IPS-15b (cell line): Measurements from ENCODE around the gene ZSWIM5.
"Not testable (repeated sequence)": the region's sequence is repeated elsewhere in the genome, so short reads cannot be mapped to it uniquely, and the experiment has no call there.

Experiments used
- H3K27me3 ChIP-seq: one replicate; pipeline ENCODE4 v1.6.1; 2013; ENCODE audit warnings: low read length; ENCODE audit not compliant: control insufficient read depth, insufficient read depth
- H3K36me3 ChIP-seq: one replicate; pipeline ENCODE4 v1.6.1; 2013; ENCODE audit warnings: low read length; ENCODE audit not compliant: control insufficient read depth, insufficient read depth
- H3K4me1 ChIP-seq: one replicate; pipeline ENCODE4 v1.6.1; 2013; ENCODE audit warnings: mild to moderate bottlenecking, low read length; ENCODE audit not compliant: control insufficient read depth, insufficient read depth
- H3K4me3 ChIP-seq: one replicate; pipeline ENCODE4 v1.5.1; 2013; ENCODE audit warnings: low read depth, low read length
- H3K9ac ChIP-seq: one replicate; pipeline ENCODE4 v1.6.1; 2013; ENCODE audit warnings: low read depth, mild to moderate bottlenecking, low read length
- H3K9me3 ChIP-seq: one replicate; pipeline ENCODE4 v1.6.1; 2013; ENCODE audit warnings: mild to moderate bottlenecking, low read length; ENCODE audit not compliant: control insufficient read depth, insufficient read depth

ZSWIM5 gene

DNA sequence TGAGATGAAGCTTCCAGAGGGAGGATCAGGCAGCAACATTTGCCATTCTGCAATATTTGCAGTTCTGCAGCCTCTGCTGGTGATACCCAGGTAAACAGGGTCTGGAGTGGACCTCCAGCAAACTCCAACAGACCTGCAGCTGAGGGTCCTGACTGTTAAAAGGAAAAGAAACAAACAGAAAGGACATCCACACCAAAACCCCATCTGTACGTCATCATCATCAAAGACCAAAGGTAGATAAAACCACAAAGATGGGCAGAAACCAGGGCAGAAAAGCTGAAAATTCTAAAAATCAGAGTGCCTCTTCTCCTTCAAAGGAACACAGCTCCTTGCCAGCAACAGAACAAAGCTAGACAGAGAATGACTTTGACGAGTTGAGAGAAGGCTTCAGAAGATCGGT, 43.3 kb downstream of the ZSWIM5 start:
- H3K9ac ChIP-seq, H3K4me1 ChIP-seq, H3K36me3 ChIP-seq: not testable (repeated sequence)

DNA sequence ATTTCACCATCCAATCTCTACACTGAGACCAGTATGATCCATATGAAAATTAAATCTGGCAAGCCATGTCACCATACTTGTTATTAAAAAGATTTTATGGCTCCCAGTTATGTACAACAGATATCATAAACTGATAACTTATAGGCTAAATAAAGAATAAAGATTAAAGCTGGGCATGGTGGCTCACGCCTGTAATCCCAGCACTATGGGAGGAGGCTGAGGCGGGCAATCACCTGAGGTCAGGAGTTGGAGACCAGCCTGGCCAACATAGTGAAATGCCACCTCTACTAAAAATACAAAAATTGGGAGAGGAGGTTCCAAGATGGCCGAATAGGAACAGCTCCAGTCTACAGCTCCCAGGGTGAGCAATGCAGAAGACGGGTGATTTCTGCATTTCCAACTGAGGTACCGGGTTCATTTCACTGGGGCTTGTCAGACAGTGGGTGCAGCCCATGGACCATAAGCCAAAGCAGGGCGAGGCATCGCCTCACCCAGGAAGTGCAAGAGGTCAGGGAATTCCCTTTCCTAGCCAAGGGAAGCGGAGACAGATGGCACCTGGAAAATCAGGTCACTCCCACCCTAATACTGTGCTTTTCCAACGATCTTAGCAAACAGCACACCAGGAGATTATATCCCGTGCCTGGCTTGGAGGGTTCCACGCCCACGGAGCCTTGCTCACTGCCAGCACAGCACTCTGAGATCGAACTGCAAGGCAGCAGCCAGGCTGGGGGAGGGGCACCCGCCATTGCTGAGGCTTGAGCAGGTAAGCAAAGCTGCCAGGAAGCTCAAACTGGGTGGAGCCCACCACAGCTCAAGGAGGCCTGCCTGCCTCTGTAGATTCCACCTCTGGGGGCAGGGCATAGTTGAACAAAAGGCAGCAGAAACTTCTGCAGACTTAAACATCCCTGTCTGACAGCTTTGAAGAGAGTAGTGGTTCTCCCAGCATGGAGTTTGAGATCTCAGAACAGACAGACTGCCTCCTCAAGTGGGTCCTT, 44.1 kb downstream of the ZSWIM5 start:
- not testable (repeated sequence) for H3K36me3 ChIP-seq, H3K9me3 ChIP-seq, H3K27me3 ChIP-seq, H3K4me3 ChIP-seq, H3K9ac ChIP-seq, H3K4me1 ChIP-seq

More for the DNA sequence above, 43.3 kb downstream of the ZSWIM5 start:
- not testable (repeated sequence) for H3K4me3 ChIP-seq, H3K27me3 ChIP-seq, H3K9me3 ChIP-seq

DNA sequence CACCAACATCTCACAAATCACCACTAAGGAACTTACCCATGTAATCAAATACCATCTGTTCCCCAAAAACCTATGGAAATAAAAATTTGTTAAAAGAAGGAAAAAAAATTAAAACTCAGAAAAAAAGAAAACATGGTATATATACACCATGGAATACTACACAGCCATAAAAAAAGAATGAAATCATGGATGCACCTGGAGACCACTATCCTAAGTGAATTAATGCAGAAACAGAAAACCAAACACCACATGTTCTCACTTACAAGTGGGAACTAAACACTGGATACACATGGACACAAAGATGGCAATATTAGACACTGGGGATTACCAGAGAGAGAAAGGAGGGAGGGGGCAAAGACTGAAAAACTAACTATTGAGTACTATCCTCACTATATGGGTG, 50.4 kb downstream of the ZSWIM5 start:
- H3K9me3 ChIP-seq, result no peaks in the 10 kb centered on the region
- H3K4me1 ChIP-seq, result no peaks in the 10 kb centered on the region
- no peaks in the 10 kb centered on the region for H3K27me3 ChIP-seq
- no peaks in the 10 kb centered on the region for H3K36me3 ChIP-seq
- no peak overlapping the region for H3K9ac ChIP-seq
- no peak overlapping the region for H3K4me3 ChIP-seq

DNA sequence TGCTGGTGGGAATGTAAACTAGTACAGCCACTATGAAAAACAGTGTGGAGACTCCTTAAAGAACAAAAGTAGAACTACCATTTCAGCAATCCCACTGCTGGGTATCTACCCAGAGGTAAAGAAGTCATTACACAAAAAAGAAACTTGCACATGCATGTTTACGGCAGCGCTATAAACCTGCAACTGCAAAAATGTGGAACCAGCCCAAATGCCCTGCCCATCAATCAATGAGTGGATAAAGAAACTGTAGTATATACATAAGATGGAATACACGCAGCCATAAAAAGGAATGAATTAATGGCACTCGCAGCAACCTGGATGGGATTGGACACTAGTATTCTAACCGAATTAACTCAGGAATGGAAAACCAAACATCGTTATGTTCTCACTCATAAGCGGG, 51.0 kb downstream of the ZSWIM5 start:
- Histone ChIP-seq H3K4me1 (no peaks in the 10 kb centered on the region), H3K27me3 (no peaks in the 10 kb centered on the region), H3K36me3 (no peaks in the 10 kb centered on the region), H3K9ac (no peak overlapping the region), H3K4me3 (no peak overlapping the region), H3K9me3 (no peaks in the 10 kb centered on the region)

DNA sequence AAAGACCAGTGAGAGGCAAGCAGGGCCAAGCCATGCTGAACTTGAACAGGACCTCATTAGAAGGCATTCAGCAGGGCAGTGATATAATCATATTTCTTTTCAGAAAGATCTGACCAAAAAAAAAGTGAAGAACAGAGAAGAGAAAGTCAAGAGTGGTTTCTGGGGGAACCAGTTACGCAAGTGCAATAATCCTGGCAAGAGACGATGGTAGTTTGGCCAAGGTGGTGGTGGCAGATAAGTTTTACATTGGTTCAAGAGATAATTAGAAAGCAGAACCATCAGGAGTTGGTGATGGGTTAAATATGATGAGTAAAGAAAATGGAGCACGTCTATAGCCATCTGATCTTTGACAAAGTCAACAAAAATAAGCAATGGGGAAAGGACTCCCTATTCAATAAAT, 54.3 kb downstream of the ZSWIM5 start:
- H3K9me3 ChIP-seq, result no peaks in the 10 kb centered on the region
- no peaks in the 10 kb centered on the region for H3K27me3 ChIP-seq
- no peaks in the 10 kb centered on the region for H3K4me1 ChIP-seq
- H3K4me3 ChIP-seq, result no peak overlapping the region
- H3K9ac ChIP-seq, result no peak overlapping the region
- H3K36me3 ChIP-seq, result no peaks in the 10 kb centered on the region

DNA sequence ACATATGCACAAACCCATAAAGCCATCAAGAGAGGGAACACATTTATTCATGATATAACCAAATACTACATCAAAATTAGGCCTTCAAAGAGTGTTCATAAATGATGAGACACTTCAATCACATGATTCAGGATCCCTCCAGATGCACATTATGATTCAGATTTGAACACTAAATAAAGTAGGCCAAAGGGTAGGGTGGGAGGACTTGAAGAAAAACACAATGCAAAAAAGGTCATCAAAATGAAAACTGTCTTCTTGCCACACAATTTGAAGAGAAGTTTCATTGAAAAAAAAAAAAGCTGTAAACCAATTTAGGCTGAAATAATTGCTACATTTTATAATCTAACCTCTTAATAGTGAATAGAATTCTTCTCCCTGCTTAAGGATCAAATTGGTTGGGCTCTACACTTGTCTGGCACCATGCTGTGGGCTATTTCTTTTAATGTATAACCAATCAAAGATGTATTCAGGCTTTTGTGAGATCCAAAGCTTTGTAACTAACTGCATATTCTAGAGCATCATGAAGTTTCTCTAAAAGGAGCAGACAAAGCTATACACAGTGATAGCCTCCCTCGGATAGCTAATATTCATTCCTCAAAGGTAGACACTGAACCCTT, 58.1 kb downstream of the ZSWIM5 start:
- H3K4me3 ChIP-seq, result no peak overlapping the region
- no peaks in the 10 kb centered on the region for H3K4me1 ChIP-seq
- no peaks in the 10 kb centered on the region for H3K9me3 ChIP-seq
- no peaks in the 10 kb centered on the region for H3K36me3 ChIP-seq
- no peaks in the 10 kb centered on the region for H3K27me3 ChIP-seq
- H3K9ac ChIP-seq, result no peak overlapping the region

DNA sequence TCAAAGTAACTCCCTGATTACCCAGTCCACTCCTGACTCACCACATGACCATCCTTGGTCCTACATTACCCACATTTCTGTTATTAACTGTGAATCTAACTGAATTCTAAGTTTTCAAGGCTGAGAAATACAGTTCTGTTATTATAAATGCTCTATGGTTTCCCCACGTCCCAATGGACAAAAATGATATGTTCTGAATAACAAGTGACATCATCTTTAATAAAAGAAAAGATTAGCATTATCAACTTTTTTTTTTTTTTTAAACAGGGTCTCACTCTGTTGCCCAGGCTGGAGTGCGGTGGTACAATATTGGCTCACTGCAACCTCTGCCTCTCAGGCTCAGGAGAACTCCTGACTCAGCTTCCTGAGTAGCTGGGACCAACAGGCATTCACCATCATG, 59.6 kb downstream of the ZSWIM5 start:
- no peaks in the 10 kb centered on the region for H3K4me1 ChIP-seq
- no peaks in the 10 kb centered on the region for H3K27me3 ChIP-seq
- no peaks in the 10 kb centered on the region for H3K9me3 ChIP-seq
- no peaks in the 10 kb centered on the region for H3K36me3 ChIP-seq
- no peak overlapping the region for H3K9ac ChIP-seq
- no peak overlapping the region for H3K4me3 ChIP-seq

DNA sequence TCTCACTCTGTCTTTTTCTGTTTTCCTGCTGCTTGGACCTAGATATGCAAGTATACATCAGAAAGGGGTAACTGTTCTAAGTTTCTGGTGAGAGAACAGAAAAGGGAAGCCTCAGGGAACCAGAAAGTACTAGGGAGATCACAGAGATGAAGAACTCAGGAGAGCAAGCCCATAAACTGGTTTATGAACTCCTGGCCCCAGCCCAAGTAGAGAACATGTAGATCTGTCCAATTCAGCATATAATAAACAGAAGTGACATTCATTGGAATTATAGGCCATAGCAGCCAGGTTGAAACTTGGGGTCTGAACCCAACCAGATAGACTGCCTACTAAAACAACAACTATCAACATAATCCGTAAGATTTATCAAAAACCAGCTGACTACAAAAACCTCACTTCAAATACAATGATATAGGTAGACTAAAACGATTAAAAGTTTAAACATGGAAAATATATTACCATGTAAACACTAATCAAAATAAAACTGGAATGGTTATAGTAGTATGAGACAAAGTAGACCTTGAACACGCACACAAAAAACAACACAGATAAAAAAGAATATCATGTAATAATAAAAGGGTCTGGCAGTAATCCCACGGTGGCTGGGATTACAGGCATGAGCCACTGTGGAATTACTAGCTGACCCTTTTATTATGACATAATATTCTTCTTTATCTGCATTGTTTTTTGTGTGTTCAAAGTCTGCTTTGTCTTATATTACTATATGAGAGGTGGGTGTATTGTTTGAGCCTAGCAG, 65.0 kb downstream of the ZSWIM5 start:
- H3K4me3 ChIP-seq, result no peak overlapping the region
- no peaks in the 10 kb centered on the region for H3K27me3 ChIP-seq
- H3K9me3 ChIP-seq, result no peaks in the 10 kb centered on the region
- no peaks in the 10 kb centered on the region for H3K36me3 ChIP-seq
- H3K9ac ChIP-seq, result no peak overlapping the region
- H3K4me1 ChIP-seq, result no peaks in the 10 kb centered on the region

DNA sequence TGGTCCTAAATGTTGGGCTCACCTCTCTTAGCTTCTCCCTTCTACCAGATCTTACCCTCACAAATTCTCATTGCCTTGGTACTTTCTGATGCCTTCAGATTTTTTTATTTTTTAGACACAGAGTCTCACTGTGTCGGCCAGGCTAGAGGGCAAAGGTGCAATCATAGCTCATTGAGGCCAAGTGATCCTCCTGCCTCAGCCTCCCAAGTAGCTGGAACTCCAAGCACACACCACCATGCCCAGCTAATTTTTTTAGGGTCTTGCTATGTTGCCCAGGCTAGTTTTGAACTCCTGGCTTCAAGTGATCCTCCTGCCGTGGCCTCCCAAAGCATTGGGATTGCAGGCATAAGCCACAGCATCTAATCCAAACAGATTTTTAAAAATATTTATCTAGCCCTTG, 69.4 kb downstream of the ZSWIM5 start:
- H3K27me3 ChIP-seq, result no peaks in the 10 kb centered on the region
- H3K4me3 ChIP-seq, result no peak overlapping the region
- no peaks in the 10 kb centered on the region for H3K4me1 ChIP-seq
- no peaks in the 10 kb centered on the region for H3K36me3 ChIP-seq
- no peak overlapping the region for H3K9ac ChIP-seq
- no peaks in the 10 kb centered on the region for H3K9me3 ChIP-seq

DNA sequence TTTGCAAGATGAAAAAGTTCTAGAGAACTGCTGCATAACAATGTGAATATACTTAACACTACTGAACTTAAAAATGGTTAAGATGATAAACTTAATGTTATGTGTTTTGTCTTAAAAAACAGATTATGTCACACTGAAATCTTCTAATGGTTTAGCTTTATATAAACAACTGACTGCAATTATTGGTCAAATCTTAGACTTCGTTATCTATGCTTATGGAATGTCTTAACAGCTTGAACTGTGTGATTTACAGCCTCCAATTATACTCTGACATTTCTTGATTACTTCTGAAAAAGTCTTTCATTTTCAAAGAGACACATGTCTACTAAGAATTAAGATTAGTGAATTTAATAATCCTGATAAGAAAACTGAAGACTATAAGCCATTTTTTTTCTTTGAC, 71.1 kb downstream of the ZSWIM5 start:
- H3K36me3 ChIP-seq, result no peaks in the 10 kb centered on the region
- no peaks in the 10 kb centered on the region for H3K4me1 ChIP-seq
- no peak overlapping the region for H3K9ac ChIP-seq

DNA sequence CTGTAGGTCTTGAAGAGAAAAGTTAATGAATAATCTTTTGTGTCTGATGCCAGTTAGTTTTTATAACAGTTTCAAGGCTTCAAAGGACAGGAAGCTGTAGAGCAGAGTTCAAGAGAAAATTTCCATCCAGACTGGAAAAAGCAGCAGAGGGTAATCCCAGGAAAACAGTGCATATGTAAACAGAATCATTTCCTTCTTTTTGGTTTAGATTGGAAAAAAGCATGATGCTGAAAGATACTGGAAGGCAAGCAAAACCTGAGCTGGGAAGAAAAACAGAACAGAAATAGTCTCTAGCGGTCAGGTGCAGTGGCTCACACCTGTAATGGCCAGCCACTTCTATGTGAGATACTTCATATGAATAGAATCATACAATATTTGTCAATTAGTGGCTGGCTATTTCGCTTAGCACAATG, 71.9 kb downstream of the ZSWIM5 start:
- Histone ChIP-seq H3K9ac (no peak overlapping the region), H3K36me3 (no peaks in the 10 kb centered on the region), H3K27me3 (no peaks in the 10 kb centered on the region), H3K4me1 (no peaks in the 10 kb centered on the region), H3K4me3 (no peak overlapping the region), H3K9me3 (no peaks in the 10 kb centered on the region)

More for the DNA sequence above, 71.1 kb downstream of the ZSWIM5 start:
- Histone ChIP-seq H3K4me3 (no peak overlapping the region), H3K27me3 (no peaks in the 10 kb centered on the region), H3K9me3 (no peaks in the 10 kb centered on the region)
